HepG2 (cell line): ENCODE data around the gene RASIP1. TPM values are rescaled to one million over a fixed set of nuclear protein-coding genes. Genes with fewer than 3 reads are reported as not detected.

Experiments
- ATAC-seq: fragments of 200-7000 bp; cut with Tn5 transposase; 3 replicates; pipeline ENCODE4 v1.9.1; 2020; ENCODE audit warnings: mild to moderate bottlenecking, moderate library complexity
- BruUV-seq: library from RNA; stranded (reverse); fragments of 400-500 nt; replicated peaks from 2 replicates; lab custom pipeline; 2021; lab: Mats Ljungman, UMichigan
- CTCF ChIA-PET: fragments of 300-600 bp; formaldehyde crosslinking; extraction: SDS; loops from one replicate; lab custom pipeline; 2021; ENCODE audit warnings: low total read pairs, inconsistent platforms, low intra/inter-chr PET ratio; lab: Yijun Ruan, JAX
- POLR2A ChIA-PET: fragments of 350-600 bp; sonication (Branson Sonifier 250); formaldehyde crosslinking; loops from one replicate; lab custom pipeline; 2020; ENCODE audit warnings: antibody characterized with exemption, inconsistent platforms; lab: Yijun Ruan, JAX
- DNase-seq: peaks from one replicate; pipeline ENCODE4 v3.0.0-alpha.2; 2015; ENCODE audit warnings: low spot score
- FAIRE-seq: peaks from 3 replicates; lab custom pipeline; 2011; peaks lifted over from hg19 to GRCh38; lab: Jason Lieb, UNC
- H2AFZ ChIP-seq: one replicate; pipeline ENCODE4 v1.6.1; 2011; ENCODE audit warnings: low read length, inconsistent platforms
- H3K27ac ChIP-seq: fragments of 300-600 bp; 3 replicates; pipeline ENCODE4 v1.8.0; 2011; ENCODE audit warnings: mixed run types, mild to moderate bottlenecking, mixed read lengths, low read length, inconsistent platforms; ENCODE audit not compliant: insufficient read depth; ENCODE audit errors: extremely low read length
- H3K27me3 ChIP-seq, 2 experiments: fragments of 200-600 bp in 1 of 2; 2 replicates in 1 of 2; 3 replicates in 1 of 2; pipeline versions ENCODE4 v1.6.0 to v1.8.0; 2011; ENCODE audit warnings: low read length in 2 of 2, mild to moderate bottlenecking in 2 of 2, moderate library complexity in 2 of 2, inconsistent platforms in 1 of 2; ENCODE audit not compliant: insufficient read depth in 2 of 2, control insufficient read depth in 1 of 2
- H3K36me3 ChIP-seq, 2 experiments: fragments of 200-600 bp in 1 of 2; replicated peaks in 1 of 2; 2 replicates in 1 of 2; 3 replicates in 1 of 2; pipeline versions ENCODE4 v1.5.1 to v1.8.0; 2011; ENCODE audit warnings: low read length in 2 of 2, inconsistent platforms in 1 of 2; ENCODE audit not compliant: insufficient read depth in 2 of 2, control insufficient read depth in 1 of 2
- H3K4me1 ChIP-seq: 2 replicates; pipeline ENCODE4 v1.5.1; 2012; ENCODE audit warnings: low read length, inconsistent platforms; ENCODE audit not compliant: insufficient read depth
- H3K4me2 ChIP-seq: 2 replicates; pipeline ENCODE4 v1.6.0; 2011; ENCODE audit warnings: low read depth, low read length, inconsistent platforms
- H3K4me3 ChIP-seq, 3 experiments: fragments of 200-600 bp in 1 of 3; sonication (generic), shearing (Covaris generic) in 1 of 3; replicated peaks in 1 of 3; 2 replicates each; pipeline ENCODE4 v1.5.1; 2011 to 2016; ENCODE audit warnings: low read length in 3 of 3, inconsistent platforms in 2 of 3, low read depth in 2 of 3, mild to moderate bottlenecking in 2 of 3, control low read depth in 1 of 3, mixed read lengths in 1 of 3; ENCODE audit not compliant: insufficient read depth in 1 of 3
- H3K79me2 ChIP-seq: one replicate; pipeline ENCODE4 v1.6.1; 2011; ENCODE audit warnings: low read length, inconsistent platforms; ENCODE audit not compliant: insufficient read depth
- H3K9ac ChIP-seq: 2 replicates; pipeline ENCODE4 v1.6.0; 2011; ENCODE audit warnings: mild to moderate bottlenecking, low read depth, low read length, inconsistent platforms; ENCODE audit not compliant: insufficient read depth
- H3K9me3 ChIP-seq: 2 replicates; pipeline ENCODE4 v1.5.1; 2012; ENCODE audit warnings: mild to moderate bottlenecking, low read length
- H4K20me1 ChIP-seq: 2 replicates; pipeline ENCODE4 v1.6.0; 2011; ENCODE audit warnings: inconsistent platforms, mild to moderate bottlenecking, low read length, moderate library complexity; ENCODE audit not compliant: insufficient read depth
- CEBPG ChIP-seq: IDR thresholded peaks from 2 replicates; pipeline ENCODE4 v1.6.1; 2016
- HDAC2 ChIP-seq: sonication (generic); formaldehyde crosslinking; IDR thresholded peaks from 2 replicates; pipeline ENCODE4 v1.4.0; 2020; ENCODE audit warnings: missing genetic modification reagents
- HMG20B ChIP-seq: conservative IDR thresholded peaks from 2 replicates; pipeline ENCODE4 v1.6.1; 2016; ENCODE audit warnings: missing genetic modification reagents, missing compliant biosample characterization
- IKZF5 ChIP-seq: IDR thresholded peaks from 2 replicates; pipeline ENCODE4 v1.6.1; 2018; ENCODE audit warnings: missing genetic modification reagents, mild to moderate bottlenecking, missing compliant biosample characterization
- MATR3 ChIP-seq: sonication (generic); formaldehyde crosslinking; IDR thresholded peaks from 2 replicates; pipeline ENCODE4 v1.4.0; 2020; ENCODE audit warnings: missing genetic modification reagents
- NCOA5 ChIP-seq: sonication (generic); formaldehyde crosslinking; IDR thresholded peaks from 2 replicates; pipeline ENCODE4 v1.4.0; 2020; ENCODE audit warnings: missing genetic modification reagents
- NFAT5 ChIP-seq: sonication (generic); formaldehyde crosslinking; IDR thresholded peaks from 2 replicates; pipeline ENCODE4 v1.4.0; 2020; ENCODE audit warnings: missing genetic modification reagents
- PHF8 ChIP-seq: sonication (generic); formaldehyde crosslinking; IDR thresholded peaks from 2 replicates; pipeline ENCODE4 v1.5.0; 2020; ENCODE audit warnings: missing genetic modification reagents
- PRPF4 ChIP-seq: fragments of 200-400 bp; formaldehyde crosslinking; IDR thresholded peaks from 2 replicates; pipeline ENCODE4 v1.6.1; 2016; ENCODE audit warnings: low read length, low read depth; ENCODE audit not compliant: poor library complexity, severe bottlenecking
- TCF7 ChIP-seq: sonication (generic); IDR thresholded peaks from 2 replicates; pipeline ENCODE4 v1.6.1; 2016; ENCODE audit warnings: antibody characterized with exemption, low read depth
- TOPORS ChIP-seq: sonication (generic); formaldehyde crosslinking; IDR thresholded peaks from 2 replicates; pipeline ENCODE4 v1.8.0; 2023; ENCODE audit warnings: mild to moderate bottlenecking, missing genetic modification reagents
- ZMAT3 ChIP-seq: sonication (generic); formaldehyde crosslinking; conservative IDR thresholded peaks from 2 replicates; pipeline ENCODE4 v1.7.0; 2021; ENCODE audit warnings: missing genetic modification reagents
- ZNF24 ChIP-seq: fragments of 450-650 bp; IDR thresholded peaks from 2 replicates; pipeline ENCODE4 v1.6.1; 2017; ENCODE audit warnings: antibody characterized with exemption, mild to moderate bottlenecking
- ZNF577 ChIP-seq: sonication (generic); formaldehyde crosslinking; IDR thresholded peaks from 2 replicates; pipeline ENCODE4 v1.4.0; 2020; ENCODE audit warnings: mild to moderate bottlenecking, low read depth, missing genetic modification reagents, borderline replicate concordance
- ZNF607 ChIP-seq: sonication (generic); formaldehyde crosslinking; IDR thresholded peaks from 2 replicates; pipeline ENCODE4 v1.5.1; 2020; ENCODE audit warnings: missing genetic modification reagents, mild to moderate bottlenecking, borderline replicate concordance
- ZNF652 ChIP-seq: IDR thresholded peaks from 2 replicates; pipeline ENCODE4 v1.6.1; 2016; ENCODE audit warnings: low read depth, borderline replicate concordance
- WGBS: methylation state at CpG from one replicate; pipeline ENCODE4 v1.1.6; 2017; ENCODE audit warnings: low lambda C conversion rate; 5-methylcytosine and 5-hydroxymethylcytosine counted together
- in situ Hi-C: cut with HindIII; loops from 2 replicates; pipeline ENCODE4 v1.10.0; 2017; ENCODE audit warnings: low pct_unique_long_range_greater_than_20kb; ENCODE audit not compliant: extremely low pct_ligation_motif_present
- intact Hi-C: fragments of 100-400 bp; cut with micrococcal nuclease; formaldehyde crosslinking; loops from one replicate; pipeline ENCODE4 v1.10.0; 2022; ENCODE audit not compliant: unreplicated experiment
- polyA plus RNA-seq, 8 experiments: library from polyadenylated mRNA; depleted of rRNA in 3 of 8; stranded (reverse) in 7 of 8; unstranded in 1 of 8; fragments of >200 nt; fragmentation: Illumina TruSeq in 4 of 8; extraction: Trizol in 4 of 8; gene quantifications; 2 replicates each; pipeline versions ENCODE4 v1.2.1 to v1.2.3, GENCODE V29; 2011 to 2016; ENCODE audit warnings: low read depth in 4 of 8, missing spikeins in 1 of 8, mixed read lengths in 1 of 8; ENCODE audit not compliant: insufficient read depth in 1 of 8
- total RNA-seq, 5 experiments: library from RNA; depleted of rRNA; stranded (reverse); fragments of >200 nt; fragmentation: Illumina TruSeq; extraction: Trizol; gene quantifications; 2 replicates each; pipeline ENCODE4 v1.2.3, GENCODE V29; 2016; ENCODE audit warnings: low read depth in 1 of 5
- TF ChIP-seq, protein P1 (sequence below): sonication (generic); formaldehyde crosslinking; IDR thresholded peaks from 2 replicates; pipeline ENCODE4 v1.9.0; 2021; ENCODE audit warnings: missing genetic modification reagents, borderline replicate concordance
- TF ChIP-seq, protein P2 (sequence below): IDR thresholded peaks from 2 replicates; pipeline ENCODE4 v1.6.1; 2016; ENCODE audit warnings: mild to moderate bottlenecking, missing biosample characterization, missing genetic modification reagents

RASIP1 gene
- total and polyA plus RNA-seq, 2 of the 13 experiments (the other 11 are each of a cell fraction or from before 2014, with no cell fraction given) = 0.44 to 0.58 TPM

DNA sequence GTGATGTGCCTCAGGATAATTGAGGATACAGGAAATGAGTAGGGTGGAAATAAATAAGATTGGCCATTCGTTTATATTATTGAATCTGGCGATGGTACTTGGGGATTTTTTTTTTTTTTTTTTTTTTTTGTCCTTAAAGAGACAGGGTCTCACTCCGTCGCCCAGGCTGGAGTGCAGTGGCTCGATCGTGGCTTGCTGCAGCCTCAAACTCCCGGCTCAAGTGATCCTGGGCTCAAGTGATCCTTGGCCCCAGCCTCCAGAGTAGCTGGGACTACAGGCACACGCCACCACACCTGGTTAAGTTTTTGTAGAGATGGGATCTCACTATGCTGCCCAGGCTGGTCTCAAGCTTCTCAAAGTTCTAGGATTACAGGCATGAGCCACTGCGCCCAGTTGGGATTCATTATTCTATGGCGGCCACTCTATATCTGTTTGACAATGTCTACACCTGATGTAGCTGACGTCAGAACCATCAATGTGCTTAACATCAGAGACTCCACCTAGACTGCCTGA lies 18.2 kb downstream of the RASIP1 start:
- 83% methylated on average over 11 of the region's 11 CpGs for WGBS
- no peak for FAIRE-seq
- TF ChIP-seq NFAT5 (no peak), PRPF4 (no peak), ZMAT3 (no peak), IKZF5 (CRISPR knock-in tag) (no peak), NCOA5 (CRISPR knock-in tag) (no peak), TOPORS (CRISPR knock-in tag) (no peak), HMG20B (CRISPR knock-in tag) (no peak), CEBPG (no peak), ZNF577 (CRISPR knock-in tag) (no peak), ZNF652 (CRISPR knock-in tag) (no peak), MATR3 (CRISPR knock-in tag) (no peak), ZNF24 (no peak), TCF7 (no peak), ZNF607 (CRISPR knock-in tag) (no peak), HDAC2 (CRISPR knock-in tag) (no peak), PHF8 (no peak)
- TF ChIP-seq, protein P1, sequence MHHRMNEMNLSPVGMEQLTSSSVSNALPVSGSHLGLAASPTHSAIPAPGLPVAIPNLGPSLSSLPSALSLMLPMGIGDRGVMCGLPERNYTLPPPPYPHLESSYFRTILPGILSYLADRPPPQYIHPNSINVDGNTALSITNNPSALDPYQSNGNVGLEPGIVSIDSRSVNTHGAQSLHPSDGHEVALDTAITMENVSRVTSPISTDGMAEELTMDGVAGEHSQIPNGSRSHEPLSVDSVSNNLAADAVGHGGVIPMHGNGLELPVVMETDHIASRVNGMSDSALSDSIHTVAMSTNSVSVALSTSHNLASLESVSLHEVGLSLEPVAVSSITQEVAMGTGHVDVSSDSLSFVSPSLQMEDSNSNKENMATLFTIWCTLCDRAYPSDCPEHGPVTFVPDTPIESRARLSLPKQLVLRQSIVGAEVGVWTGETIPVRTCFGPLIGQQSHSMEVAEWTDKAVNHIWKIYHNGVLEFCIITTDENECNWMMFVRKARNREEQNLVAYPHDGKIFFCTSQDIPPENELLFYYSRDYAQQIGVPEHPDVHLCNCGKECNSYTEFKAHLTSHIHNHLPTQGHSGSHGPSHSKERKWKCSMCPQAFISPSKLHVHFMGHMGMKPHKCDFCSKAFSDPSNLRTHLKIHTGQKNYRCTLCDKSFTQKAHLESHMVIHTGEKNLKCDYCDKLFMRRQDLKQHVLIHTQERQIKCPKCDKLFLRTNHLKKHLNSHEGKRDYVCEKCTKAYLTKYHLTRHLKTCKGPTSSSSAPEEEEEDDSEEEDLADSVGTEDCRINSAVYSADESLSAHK = no peak
- TF ChIP-seq, protein P2, sequence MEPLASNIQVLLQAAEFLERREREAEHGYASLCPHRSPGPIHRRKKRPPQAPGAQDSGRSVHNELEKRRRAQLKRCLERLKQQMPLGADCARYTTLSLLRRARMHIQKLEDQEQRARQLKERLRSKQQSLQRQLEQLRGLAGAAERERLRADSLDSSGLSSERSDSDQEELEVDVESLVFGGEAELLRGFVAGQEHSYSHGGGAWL (CRISPR knock-in tag) = no peak

More for the DNA sequence above, 18.2 kb downstream of the RASIP1 start:
- H2AFZ ChIP-seq = no peak overlapping the region
- ChIA-PET CTCF (no interaction called here), POLR2A (no interaction called here)
- no TSS peak for BruUV-seq
- in situ Hi-C loops (no loop called here), intact Hi-C loops (no loop called here)
- H3K4me1 ChIP-seq = peaks cover 46% of the 10 kb centered on the region
- H3K4me3 ChIP-seq = no peak overlapping the region
- ATAC-seq (no peak), DNase-seq (no peak)
- H3K79me2 ChIP-seq = no peaks in the 10 kb centered on the region
- H3K36me3 ChIP-seq = no peaks in the 10 kb centered on the region
- H3K9me3 ChIP-seq = no peaks in the 10 kb centered on the region
- no peak overlapping the region for H3K9ac ChIP-seq
- H3K4me2 ChIP-seq = no peak overlapping the region
- H3K27me3 ChIP-seq = no peaks in the 10 kb centered on the region; a peak in 1 of 5 replicates
- no peaks in the 10 kb centered on the region for H4K20me1 ChIP-seq
- H3K27ac ChIP-seq = no peak overlapping the region
